ENCODE data around the gene KLF5. TPM values are rescaled to one million over a fixed set of nuclear protein-coding genes. Genes with fewer than 3 reads are reported as not detected.
A peak's percentile ranks its signal among the peaks of the same experiment; 100 is the strongest.

The KLF5 gene
- total and polyA plus RNA-seq, 4 donors, result 22.2 to 58.6 (median 47.7) TPM

- TF ChIP-seq CTCF (IDR thresholded peaks at IDR 0.05; ENCODE audit: control extremely low read depth, extremely low read depth), result no peak
- WGBS, 2 donors, result 92 to 95% methylated on average over 11 of the region's 11 CpGs
- Histone ChIP-seq H3K27me3 (ENCODE audit: control insufficient read depth in 3 of 3, insufficient read depth in 3 of 3, low read length in 2 of 3) (no peaks in the 10 kb centered on the region), H3K4me1 (ENCODE audit: control insufficient read depth in 5 of 5, insufficient read depth in 5 of 5, low read length in 5 of 5) (peaks cover 0 to 4% (median 0%) of the 10 kb centered on the region in 5 donors), H3K36me3 (ENCODE audit: control insufficient read depth in 4 of 4, insufficient read depth in 4 of 4, low read length in 4 of 4) (no peaks in the 10 kb centered on the region), H3K4me3 (no peak overlapping the region), H3K9me3 (ENCODE audit: control insufficient read depth in 4 of 4, insufficient read depth in 3 of 4, low read length in 3 of 4) (no peaks in the 10 kb centered on the region), H3K27ac (ENCODE audit: low read depth in 1 of 2, low read length in 1 of 2) (no peak overlapping the region), H3K9ac (ENCODE audit: insufficient read depth in 1 of 2, low read length in 2 of 2) (no peak overlapping the region)
- DNase-seq, result no peak
- ATAC-seq (ENCODE audit: insufficient read depth, low FRiP score), result no peak
Measured at GRCh38 chr13:73109288-73109899, 50.6 kb downstream of the KLF5 start.

- Histone ChIP-seq H3K4me3 (no peak overlapping the region), H3K9me3 (ENCODE audit: control insufficient read depth in 4 of 4, insufficient read depth in 3 of 4, low read length in 3 of 4) (no peaks in the 10 kb centered on the region), H3K9ac (ENCODE audit: insufficient read depth in 1 of 2, low read length in 2 of 2) (no peak overlapping the region), H3K27me3 (ENCODE audit: control insufficient read depth in 3 of 3, insufficient read depth in 3 of 3, low read length in 2 of 3) (no peaks in the 10 kb centered on the region), H3K36me3 (ENCODE audit: control insufficient read depth in 4 of 4, insufficient read depth in 4 of 4, low read length in 4 of 4) (no peaks in the 10 kb centered on the region), H3K4me1 (ENCODE audit: control insufficient read depth in 5 of 5, insufficient read depth in 5 of 5, low read length in 5 of 5) (peaks cover 0 to 4% (median 0%) of the 10 kb centered on the region in 5 donors), H3K27ac (ENCODE audit: low read depth in 1 of 2, low read length in 1 of 2) (no peak overlapping the region)
- WGBS, 2 donors, result 89 to 95% methylated on average over 3 of the region's 3 CpGs
- ATAC-seq (ENCODE audit: insufficient read depth, low FRiP score) (no peak), DNase-seq (no peak)
- no peak for TF ChIP-seq CTCF (IDR thresholded peaks at IDR 0.05; ENCODE audit: control extremely low read depth, extremely low read depth)
Measured at GRCh38 chr13:73109969-73110368, 51.2 kb downstream of the KLF5 start.

- Histone ChIP-seq H3K9me3 (ENCODE audit: control insufficient read depth in 4 of 4, insufficient read depth in 3 of 4, low read length in 3 of 4) (no peaks in the 10 kb centered on the region), H3K27ac (ENCODE audit: low read depth in 1 of 2, low read length in 1 of 2) (peak overlapping the region in 1 of 2 donors; percentile 31), H3K36me3 (ENCODE audit: control insufficient read depth in 4 of 4, insufficient read depth in 4 of 4, low read length in 4 of 4) (no peaks in the 10 kb centered on the region), H3K4me1 (ENCODE audit: control insufficient read depth in 5 of 5, insufficient read depth in 5 of 5, low read length in 5 of 5) (peaks cover 0 to 4% (median 0%) of the 10 kb centered on the region in 5 donors), H3K9ac (ENCODE audit: insufficient read depth in 1 of 2, low read length in 2 of 2) (no peak overlapping the region), H3K27me3 (ENCODE audit: control insufficient read depth in 3 of 3, insufficient read depth in 3 of 3, low read length in 2 of 3) (no peaks in the 10 kb centered on the region), H3K4me3 (no peak overlapping the region)
- ATAC-seq (ENCODE audit: insufficient read depth, low FRiP score), result no peak
- DNase-seq, result no peak
- no peak for TF ChIP-seq CTCF (IDR thresholded peaks at IDR 0.05; ENCODE audit: control extremely low read depth, extremely low read depth)
- WGBS, 2 donors, result 82 to 93% methylated on average over 5 of the region's 5 CpGs
Measured at GRCh38 chr13:73110814-73111213, 52.0 kb downstream of the KLF5 start.

- ATAC-seq (ENCODE audit: insufficient read depth, low FRiP score) (no peak), DNase-seq (peak in 2 of 3 donors; percentile 12 to 35)
- H3K4me1 ChIP-seq (ENCODE audit: control insufficient read depth in 5 of 5, insufficient read depth in 5 of 5, low read length in 5 of 5), result peaks cover 0 to 4% (median 0%) of the 10 kb centered on the region in 5 donors
- no peaks in the 10 kb centered on the region for H3K9me3 ChIP-seq (ENCODE audit: control insufficient read depth in 4 of 4, insufficient read depth in 3 of 4, low read length in 3 of 4)
- H3K36me3 ChIP-seq (ENCODE audit: control insufficient read depth in 4 of 4, insufficient read depth in 4 of 4, low read length in 4 of 4), result no peaks in the 10 kb centered on the region
- TF ChIP-seq CTCF (IDR thresholded peaks at IDR 0.05; ENCODE audit: control extremely low read depth, extremely low read depth), result no peak
- no peak overlapping the region for H3K4me3 ChIP-seq
- WGBS, 2 donors, result 57 to 78% methylated on average over 3 of the region's 3 CpGs
- no peak overlapping the region for H3K9ac ChIP-seq (ENCODE audit: insufficient read depth in 1 of 2, low read length in 2 of 2)
- H3K27me3 ChIP-seq (ENCODE audit: control insufficient read depth in 3 of 3, insufficient read depth in 3 of 3, low read length in 2 of 3), result no peaks in the 10 kb centered on the region
- no peak overlapping the region for H3K27ac ChIP-seq (ENCODE audit: low read depth in 1 of 2, low read length in 1 of 2)
Measured at GRCh38 chr13:73111331-73111730, 52.5 kb downstream of the KLF5 start.
